ENCODE data around the gene PRSS16.

PRSS16 gene

DNA sequence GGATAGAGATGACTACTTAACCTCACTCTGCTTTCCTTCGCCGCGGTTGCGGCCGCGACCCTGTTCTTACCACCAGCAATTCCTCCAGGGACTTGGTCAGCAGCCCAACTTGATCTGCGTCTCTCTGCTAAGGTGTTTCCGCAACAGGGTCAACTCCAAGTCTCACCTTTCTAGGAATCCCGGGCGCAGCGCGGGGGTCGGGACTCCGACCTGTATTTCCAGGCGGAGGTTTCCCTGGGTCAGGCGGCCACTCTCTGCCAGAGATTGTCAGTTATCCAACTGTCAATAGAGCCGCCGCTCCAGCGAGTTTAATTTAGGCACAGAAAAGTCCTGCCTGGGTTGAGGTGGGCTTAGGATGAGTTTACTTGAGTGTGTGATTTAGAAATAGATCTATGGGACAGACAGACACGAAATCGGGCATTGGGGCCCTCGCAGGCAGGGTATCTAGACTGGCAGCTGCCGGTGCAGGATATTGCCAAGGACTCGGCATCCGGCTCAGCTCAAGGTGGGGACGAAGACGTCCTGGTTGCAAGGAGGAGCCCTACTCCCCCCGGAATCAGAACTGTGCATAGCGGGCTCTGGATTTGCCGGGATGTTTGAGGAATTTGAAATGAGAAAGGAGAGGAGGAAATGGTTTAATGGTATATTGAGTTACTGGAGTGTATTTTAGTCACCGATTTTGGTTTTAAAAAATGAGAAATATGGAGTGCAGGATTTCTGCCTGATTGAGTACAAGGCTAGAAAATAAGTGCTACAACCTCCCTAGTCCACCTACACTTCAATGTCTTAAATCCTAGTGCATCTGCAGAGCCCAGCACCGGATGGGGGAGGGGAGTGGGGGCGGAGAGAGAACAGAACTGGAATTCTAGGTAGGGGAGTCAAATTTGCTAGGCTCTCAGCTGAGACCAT lies 40.9 kb downstream of the PRSS16 start:
- ChIA-PET CTCF (interaction anchor here (0.6 kb wide), 1 partner anchor 327 kb away, joined by 3 read pairs; no protein-coding TSS in a partner anchor), POLR2A (interaction anchor here (0.8 to 1.4 kb wide), 2 partner anchors 36 to 334 kb away, joined by 3 read pairs; no protein-coding TSS in a partner anchor)
- TF ChIP-seq FOXA1 (IDR thresholded peaks at IDR 0.05) = no peak
- TF ChIP-seq, protein P1, sequence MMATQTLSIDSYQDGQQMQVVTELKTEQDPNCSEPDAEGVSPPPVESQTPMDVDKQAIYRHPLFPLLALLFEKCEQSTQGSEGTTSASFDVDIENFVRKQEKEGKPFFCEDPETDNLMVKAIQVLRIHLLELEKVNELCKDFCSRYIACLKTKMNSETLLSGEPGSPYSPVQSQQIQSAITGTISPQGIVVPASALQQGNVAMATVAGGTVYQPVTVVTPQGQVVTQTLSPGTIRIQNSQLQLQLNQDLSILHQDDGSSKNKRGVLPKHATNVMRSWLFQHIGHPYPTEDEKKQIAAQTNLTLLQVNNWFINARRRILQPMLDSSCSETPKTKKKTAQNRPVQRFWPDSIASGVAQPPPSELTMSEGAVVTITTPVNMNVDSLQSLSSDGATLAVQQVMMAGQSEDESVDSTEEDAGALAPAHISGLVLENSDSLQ (IDR thresholded peaks at IDR 0.05) = no peak
- TF ChIP-seq ZNF384 (IDR thresholded peaks at IDR 0.05) = no peak
- no peak for TF ChIP-seq SP1 (IDR thresholded peaks at IDR 0.05)
- no peak for TF ChIP-seq FOXK2 (IDR thresholded peaks at IDR 0.05)
- no peak for TF ChIP-seq BHLHE40 (IDR thresholded peaks at IDR 0.05; ENCODE audit: borderline replicate concordance)
- no peak; the same call in 1 of the 2 replicates for TF ChIP-seq CTBP1 (IDR thresholded peaks at IDR 0.05; ENCODE audit: borderline replicate concordance)
- no peak for TF ChIP-seq L3MBTL2 (conservative IDR thresholded peaks at IDR 0.05)
- no peak for TF ChIP-seq NFRKB (IDR thresholded peaks at IDR 0.05)
- TF ChIP-seq SUZ12 (IDR thresholded peaks at IDR 0.05) = no peak
- no peak for TF ChIP-seq HDGF (IDR thresholded peaks at IDR 0.05; ENCODE audit: borderline replicate concordance)
- TF ChIP-seq ARNT (IDR thresholded peaks at IDR 0.05) = no peak
- TF ChIP-seq LEF1 (IDR thresholded peaks at IDR 0.05; ENCODE audit: borderline replicate concordance) = no peak
- DNase-seq (ENCODE audit: extremely low spot score) = peak; percentile 34

DNA sequence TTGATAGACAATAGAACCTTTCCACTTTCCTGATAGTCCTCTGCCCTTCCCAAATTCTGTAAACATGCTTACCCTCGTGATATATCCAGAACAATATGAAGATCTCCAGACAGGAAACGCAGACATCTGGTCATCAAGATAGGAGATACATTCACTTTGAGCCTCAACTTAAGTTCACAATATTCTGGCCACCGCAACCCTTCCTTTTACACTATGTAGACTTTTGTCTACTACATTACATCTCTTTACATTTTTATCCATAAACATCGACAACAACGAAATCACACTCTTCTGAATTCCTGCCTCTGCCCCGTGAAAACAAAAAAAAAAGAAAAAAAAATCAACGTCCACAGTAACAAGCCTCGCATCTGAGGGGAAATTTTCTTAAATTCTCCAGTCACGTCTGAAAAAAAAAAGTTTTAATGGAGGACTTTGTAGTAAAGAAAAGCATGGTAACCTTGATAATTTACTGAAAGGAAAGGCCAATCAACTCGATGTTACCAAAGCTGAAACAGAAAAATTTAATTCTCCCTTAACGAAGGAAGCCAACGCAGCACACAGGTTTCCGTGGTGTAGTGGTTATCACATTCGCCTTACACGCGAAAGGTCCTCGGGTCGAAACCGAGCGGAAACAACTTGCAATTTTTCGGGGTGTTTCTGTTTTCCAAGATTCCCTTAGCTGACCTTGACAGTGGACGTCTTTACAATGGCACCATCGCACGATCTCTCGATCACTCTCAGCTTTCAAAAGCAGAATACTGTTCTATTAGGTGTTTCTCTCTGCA lies 42.8 kb downstream of the PRSS16 start:
- peak; percentile 27 for DNase-seq (ENCODE audit: extremely low spot score)
- TF ChIP-seq ZNF384 (IDR thresholded peaks at IDR 0.05) (peak; percentile 82), SUZ12 (IDR thresholded peaks at IDR 0.05) (no peak), ARNT (IDR thresholded peaks at IDR 0.05) (peak; percentile 44; the same call in 1 of the 2 replicates), NFRKB (IDR thresholded peaks at IDR 0.05) (no peak)
- ChIA-PET CTCF (interaction anchor here (0.7 kb wide), 1 partner anchor 75 kb away, joined by 3 read pairs; no protein-coding TSS in a partner anchor), POLR2A (interaction anchor here (1.0 to 1.2 kb wide), 2 partner anchors 39 to 603 kb away, joined by 5 read pairs; a partner anchor contains a TSS)

DNA sequence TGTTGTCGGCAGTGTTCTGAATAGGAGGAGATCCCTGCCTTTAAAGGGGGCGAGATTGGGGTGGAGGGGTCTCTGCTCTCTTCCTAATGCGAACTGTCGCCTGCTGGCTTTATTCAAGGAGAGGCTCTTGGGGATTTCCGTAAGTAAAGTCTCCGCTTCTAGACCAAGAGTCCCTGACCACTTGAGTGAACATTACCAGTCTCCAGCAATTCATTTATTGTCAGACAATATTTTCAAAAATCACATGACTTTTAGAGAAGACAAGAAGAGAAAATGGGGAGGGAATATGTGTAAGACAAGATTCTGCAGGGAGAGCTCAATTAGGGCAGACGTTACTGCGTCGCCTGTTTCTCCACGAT lies 43.3 kb downstream of the PRSS16 start:
- CTCF ChIA-PET = interaction anchor here (0.7 kb wide), 1 partner anchor 76 kb away, joined by 3 read pairs; no protein-coding TSS in a partner anchor
- POLR2A ChIA-PET = interaction anchor here (1.0 to 1.2 kb wide), 2 partner anchors 39 to 602 kb away, joined by 5 read pairs; a partner anchor contains a TSS
- TF ChIP-seq SP1 (IDR thresholded peaks at IDR 0.05) (no peak), NFRKB (IDR thresholded peaks at IDR 0.05) (no peak), BHLHE40 (IDR thresholded peaks at IDR 0.05; ENCODE audit: borderline replicate concordance) (no peak), SUZ12 (IDR thresholded peaks at IDR 0.05) (no peak), L3MBTL2 (conservative IDR thresholded peaks at IDR 0.05) (no peak), FOXK2 (IDR thresholded peaks at IDR 0.05) (no peak), FOXM1 (IDR thresholded peaks at IDR 0.05; ENCODE audit: borderline replicate concordance) (no peak), ZNF384 (IDR thresholded peaks at IDR 0.05) (no peak), LEF1 (IDR thresholded peaks at IDR 0.05; ENCODE audit: borderline replicate concordance) (no peak), ARNT (IDR thresholded peaks at IDR 0.05) (no peak), FOXA1 (IDR thresholded peaks at IDR 0.05) (no peak), CTBP1 (IDR thresholded peaks at IDR 0.05; ENCODE audit: borderline replicate concordance) (no peak), TARDBP (IDR thresholded peaks at IDR 0.05) (no peak), HDGF (IDR thresholded peaks at IDR 0.05; ENCODE audit: borderline replicate concordance) (no peak), ELF4 (IDR thresholded peaks at IDR 0.05) (no peak)
- TF ChIP-seq, protein P1 (IDR thresholded peaks at IDR 0.05) = no peak
- DNase-seq (ENCODE audit: extremely low spot score) = no peak

DNA sequence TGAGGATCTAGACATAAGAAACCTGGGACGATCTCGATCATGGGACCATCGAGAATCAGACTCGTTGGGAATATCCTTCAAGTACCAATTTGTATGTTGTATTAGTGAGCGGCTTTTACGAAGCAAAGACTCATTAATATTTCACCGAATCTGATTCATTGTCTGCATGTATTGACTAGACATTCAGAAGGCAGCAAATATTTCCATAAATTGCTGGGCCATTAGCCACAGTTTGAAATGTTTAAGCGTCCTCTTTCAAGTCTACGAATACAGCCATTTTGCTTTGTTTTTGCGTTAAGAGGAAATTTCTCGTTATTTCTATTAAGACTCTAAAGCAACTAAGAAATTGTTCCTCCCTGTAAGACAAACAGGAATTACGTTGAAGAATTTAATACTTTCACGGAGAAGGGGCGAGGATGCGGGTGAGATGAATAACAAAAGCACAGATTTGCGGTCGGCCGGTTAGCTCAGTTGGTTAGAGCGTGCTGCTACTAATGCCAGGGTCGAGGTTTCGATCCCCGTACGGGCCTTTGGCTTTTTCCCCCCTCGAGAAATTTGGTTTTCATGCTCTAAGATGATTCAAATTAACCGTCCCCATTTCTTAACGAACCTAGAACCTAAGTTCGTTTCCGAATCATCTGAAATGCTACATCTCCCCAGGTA lies 46.1 kb downstream of the PRSS16 start:
- DNase-seq (ENCODE audit: extremely low spot score) = peak; percentile 50
- POLR2A ChIA-PET = interaction anchor here (1.5 kb wide), 1 partner anchor 42 kb away, joined by 5 read pairs; no protein-coding TSS in a partner anchor
- CTCF ChIA-PET = interaction anchor here (0.7 kb wide), 1 partner anchor 20 kb away, joined by 3 read pairs; no protein-coding TSS in a partner anchor

More for the DNA sequence above, 46.1 kb downstream of the PRSS16 start:
- TF ChIP-seq LEF1 (IDR thresholded peaks at IDR 0.05; ENCODE audit: borderline replicate concordance) (no peak), SUZ12 (IDR thresholded peaks at IDR 0.05) (no peak), HDGF (IDR thresholded peaks at IDR 0.05; ENCODE audit: borderline replicate concordance) (no peak), FOXK2 (IDR thresholded peaks at IDR 0.05) (no peak), L3MBTL2 (conservative IDR thresholded peaks at IDR 0.05) (no peak), SP1 (IDR thresholded peaks at IDR 0.05) (no peak), FOXA1 (IDR thresholded peaks at IDR 0.05) (no peak), TARDBP (IDR thresholded peaks at IDR 0.05) (no peak), ZNF384 (IDR thresholded peaks at IDR 0.05) (no peak), BHLHE40 (IDR thresholded peaks at IDR 0.05; ENCODE audit: borderline replicate concordance) (no peak), ARNT (IDR thresholded peaks at IDR 0.05) (no peak), CTBP1 (IDR thresholded peaks at IDR 0.05; ENCODE audit: borderline replicate concordance) (no peak), NFRKB (IDR thresholded peaks at IDR 0.05) (no peak), FOXM1 (IDR thresholded peaks at IDR 0.05; ENCODE audit: borderline replicate concordance) (no peak), ELF4 (IDR thresholded peaks at IDR 0.05) (no peak)
- TF ChIP-seq, protein P1 (IDR thresholded peaks at IDR 0.05) = no peak
